SKM-1 (cell line): ENCODE data around the gene DTX2.
"Not testable (repeated sequence)": the region's sequence is repeated elsewhere in the genome, so short reads cannot be mapped to it uniquely, and the experiment has no call there.

Experiments
- DNase-seq: peaks from one replicate; lab custom pipeline; 2025; ENCODE audit not compliant: unreplicated experiment; lab: John Stamatoyannopoulos, UW

Gene DTX2

DNA sequence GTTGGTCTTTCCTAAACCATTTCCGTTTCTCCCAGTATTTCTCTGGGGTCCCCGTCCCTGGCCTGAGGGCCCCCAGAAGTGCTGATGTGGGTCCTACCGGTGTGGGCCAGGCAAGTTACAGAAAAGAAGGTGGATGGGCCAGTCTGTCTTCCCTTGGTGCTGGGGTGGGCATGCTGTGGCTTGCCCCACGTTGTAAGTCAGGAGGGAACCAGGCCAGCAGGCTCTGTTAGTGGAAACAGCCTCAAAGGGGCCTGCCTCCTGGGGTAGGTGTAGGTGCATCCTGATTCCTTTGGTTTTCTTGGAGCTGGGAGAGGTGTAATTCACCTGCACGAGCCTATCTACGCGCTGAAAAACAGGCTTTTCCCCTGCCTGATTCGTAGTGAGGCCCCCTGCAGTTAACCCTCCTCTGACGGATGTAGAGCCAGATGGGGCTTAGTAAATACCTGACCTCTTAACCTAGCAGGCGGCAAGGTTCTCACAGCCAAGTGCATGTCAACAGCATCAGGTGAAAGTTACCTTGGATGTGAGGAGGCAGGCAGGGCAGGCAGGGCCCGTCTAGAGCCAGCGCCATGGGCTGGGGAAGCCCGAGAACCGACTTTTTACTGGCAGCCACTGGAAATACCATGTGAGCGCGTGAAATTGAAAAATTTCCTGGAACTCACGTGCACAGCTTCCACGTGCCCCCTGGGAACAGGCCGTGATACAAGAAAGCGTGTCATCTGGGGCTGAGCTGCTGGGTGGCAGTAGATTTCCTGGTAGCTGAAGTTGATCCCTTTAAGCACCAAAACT, 24.5 kb downstream of the DTX2 start:
- DNase-seq = not testable (repeated sequence)

DNA sequence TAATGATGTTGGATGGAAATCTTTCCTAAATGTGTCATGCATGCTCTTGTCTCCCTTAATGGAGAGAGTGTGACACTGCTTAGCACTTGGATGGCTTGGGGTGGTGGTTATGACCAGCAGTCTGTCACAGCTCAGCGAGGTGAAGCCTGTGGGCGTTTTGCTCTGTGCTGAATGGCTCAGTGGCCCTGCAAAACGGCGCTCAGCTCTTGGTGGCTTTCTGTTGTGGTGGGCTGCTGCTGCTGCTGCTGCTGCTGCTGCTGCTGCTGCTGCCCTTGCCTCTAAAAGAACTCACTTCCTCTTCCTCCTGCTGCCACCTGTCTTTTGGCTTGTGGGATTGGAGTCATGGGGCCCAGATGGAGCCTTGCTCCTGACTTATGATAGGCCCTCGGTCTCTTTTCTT, 25.1 kb downstream of the DTX2 start:
- not testable (repeated sequence) for DNase-seq

DNA sequence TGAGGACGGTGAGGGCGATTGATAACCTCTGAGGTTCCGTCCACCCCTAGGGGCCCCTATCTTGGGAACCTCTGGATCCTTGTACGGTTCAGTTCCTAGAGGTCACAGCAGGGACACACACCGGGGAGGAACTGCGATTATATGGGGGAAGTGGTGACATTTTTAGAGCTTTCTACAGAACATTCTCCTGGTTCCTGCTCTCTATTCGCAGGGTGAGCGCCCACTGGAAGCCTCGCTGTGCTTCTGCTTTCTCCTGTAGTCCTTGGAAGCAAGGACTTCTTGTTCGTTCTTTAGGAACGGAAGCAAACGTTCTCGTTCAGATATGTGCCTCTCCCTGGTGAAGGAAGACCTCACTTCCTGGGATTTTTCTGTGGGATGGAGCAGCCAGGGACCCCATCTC, 26.5 kb downstream of the DTX2 start:
- DNase-seq = not testable (repeated sequence)

DNA sequence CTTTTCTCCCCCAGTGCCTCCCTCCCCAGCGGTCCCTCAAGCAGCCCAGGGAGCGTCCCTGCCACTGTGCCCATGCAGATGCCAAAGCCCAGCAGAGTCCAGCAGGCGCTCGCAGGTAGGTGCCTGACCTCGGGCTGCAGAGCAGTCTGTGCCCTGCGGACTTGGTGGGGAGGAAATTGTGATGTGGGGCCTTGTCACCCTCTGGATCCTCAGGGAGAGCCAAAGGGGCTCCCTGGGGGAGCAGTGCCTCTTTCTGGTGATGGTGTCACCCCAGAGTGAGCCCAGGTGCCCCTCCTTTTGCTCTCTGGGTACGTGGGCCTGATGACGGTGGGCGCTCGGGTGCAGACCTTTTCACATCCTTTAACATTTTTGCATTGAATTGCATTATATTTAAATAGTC, 30.6 kb downstream of the DTX2 start:
- DNase-seq = not testable (repeated sequence)

DNA sequence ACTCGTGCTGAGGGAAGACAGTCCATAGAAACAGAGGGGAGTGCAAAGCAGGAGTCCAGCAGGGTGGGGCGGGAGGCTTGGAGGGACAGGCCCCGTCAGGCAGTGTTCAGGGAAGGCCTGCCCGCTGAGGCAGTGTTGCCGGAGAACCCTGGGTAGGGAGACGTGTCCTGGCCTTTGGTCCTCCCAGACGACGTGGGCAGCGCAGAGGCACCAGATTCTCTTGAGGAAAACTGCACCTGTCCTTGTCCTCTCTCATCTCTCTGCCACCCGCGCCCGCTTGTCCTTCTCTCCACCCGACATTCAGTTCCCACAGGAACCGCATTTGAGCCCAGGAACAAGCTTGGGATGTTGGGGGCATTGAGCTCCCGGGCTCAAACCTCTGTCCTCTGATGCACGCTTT, 34.2 kb downstream of the DTX2 start:
- DNase-seq = not testable (repeated sequence)

DNA sequence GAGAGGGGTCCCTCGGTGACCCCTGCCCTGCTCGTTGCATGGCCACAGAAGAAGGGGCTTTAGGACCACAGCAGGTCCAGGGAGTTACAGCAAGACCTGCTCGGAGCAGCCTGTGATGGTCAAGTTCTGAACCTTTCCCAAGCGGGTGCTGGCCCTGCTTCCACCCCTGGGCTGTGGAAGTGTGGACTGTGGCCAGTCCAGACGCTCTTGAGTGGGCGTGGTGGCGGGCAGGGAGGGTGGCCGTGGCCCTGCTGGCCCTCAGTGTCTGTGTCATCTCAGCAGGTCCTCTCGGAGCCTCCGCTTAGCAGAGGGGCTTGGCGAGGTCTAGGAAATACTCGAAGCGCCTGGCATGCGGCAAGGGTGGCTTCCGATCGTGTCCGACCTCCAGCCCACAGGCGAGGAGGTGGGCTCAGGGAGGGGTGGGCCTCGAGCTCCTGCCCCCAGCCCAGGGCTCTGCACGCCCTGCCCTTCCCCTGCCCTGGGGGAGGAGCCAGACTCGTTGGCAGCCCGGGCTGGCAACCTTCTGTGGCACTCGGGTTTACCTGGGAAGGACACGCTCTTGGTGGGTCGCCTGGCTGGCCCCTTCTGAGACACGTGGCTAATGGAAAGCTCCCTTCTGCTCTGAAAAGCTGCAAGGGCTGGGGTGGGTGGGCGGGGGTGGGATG, 36.5 kb downstream of the DTX2 start:
- DNase-seq = not testable (repeated sequence)

DNA sequence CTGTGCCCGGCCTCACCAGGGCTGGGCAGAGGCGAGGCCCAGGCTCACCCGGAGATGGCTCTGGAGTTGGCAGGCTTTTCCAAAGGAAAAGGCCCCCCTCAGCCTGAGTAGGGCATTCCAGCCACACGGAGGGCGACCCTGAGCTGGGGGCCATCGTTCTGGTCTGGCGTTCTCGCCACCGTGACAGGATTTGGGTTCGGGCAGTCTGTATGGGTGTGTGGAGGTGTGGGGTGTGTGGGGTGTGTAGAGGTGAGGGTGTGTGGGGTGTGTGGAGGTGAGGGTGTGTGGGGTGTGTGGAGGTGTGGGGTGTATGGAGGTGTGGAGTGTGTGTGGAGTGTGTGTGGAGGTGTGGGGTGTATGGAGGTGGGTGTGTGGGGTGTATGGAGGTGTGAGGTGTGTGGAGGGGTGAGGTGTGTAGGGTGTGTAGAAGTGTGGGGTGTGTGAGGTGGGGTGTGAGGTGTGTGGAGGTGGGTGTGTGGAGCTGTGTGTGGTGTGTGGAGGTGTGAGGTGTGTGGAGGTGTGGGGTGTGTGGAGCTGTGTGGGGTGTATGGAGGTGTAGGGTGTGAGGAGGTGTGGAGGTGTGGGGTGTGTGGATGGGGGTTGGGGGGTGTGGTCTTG, 37.2 kb downstream of the DTX2 start:
- not testable (repeated sequence) for DNase-seq

DNA sequence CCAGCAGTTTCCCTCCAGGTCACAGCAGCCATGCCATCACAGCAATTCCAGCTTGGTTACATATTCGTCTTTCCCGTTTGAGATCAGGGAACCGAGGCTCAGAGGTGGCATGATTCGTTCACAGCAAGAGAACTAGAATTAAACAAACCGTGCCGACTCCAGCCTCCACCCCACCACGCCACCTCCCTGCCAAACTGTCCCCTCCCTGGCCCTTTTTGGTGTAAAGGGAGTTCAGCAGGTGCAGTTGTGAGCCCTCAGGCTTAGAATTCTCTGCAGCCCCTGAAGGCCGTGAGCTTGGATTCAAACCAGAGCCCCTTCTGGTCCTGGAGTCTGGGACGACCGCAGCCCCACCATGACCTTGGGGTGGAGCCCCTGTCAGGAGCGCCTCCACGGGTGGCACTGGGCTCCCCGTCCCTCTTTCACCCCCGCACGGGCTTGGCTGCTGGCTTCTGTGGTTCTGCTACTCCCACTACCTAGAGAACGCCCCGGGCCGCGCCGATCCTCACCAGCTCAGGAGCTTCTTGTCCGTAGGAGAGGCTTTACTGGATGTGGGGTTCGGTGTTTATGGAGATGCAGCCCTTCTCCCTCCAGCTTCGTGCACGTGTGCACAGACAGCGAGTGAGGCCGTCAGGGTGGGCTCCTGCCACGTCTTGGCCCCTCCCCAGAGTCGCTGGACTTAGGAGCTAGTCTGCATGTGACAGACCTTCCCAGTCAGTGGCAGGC, 37.9 kb downstream of the DTX2 start:
- DNase-seq = not testable (repeated sequence)

DNA sequence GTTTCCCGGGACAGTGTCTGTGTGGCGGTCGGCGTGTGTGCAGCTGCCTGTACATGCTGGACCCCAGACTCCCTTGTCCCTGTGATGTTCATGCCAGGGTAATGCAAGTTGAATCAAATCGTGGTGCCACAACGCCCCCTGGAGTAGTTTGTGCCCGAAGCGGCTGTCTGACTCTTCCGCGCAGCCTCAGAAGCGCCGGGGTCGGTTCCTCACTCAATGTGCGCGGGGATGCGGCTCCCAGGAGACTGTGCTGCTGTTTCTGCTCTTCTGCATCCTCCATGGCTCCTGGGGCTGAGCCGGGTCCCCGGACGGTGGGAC, 38.4 kb downstream of the DTX2 start:
- DNase-seq = not testable (repeated sequence)

DNA sequence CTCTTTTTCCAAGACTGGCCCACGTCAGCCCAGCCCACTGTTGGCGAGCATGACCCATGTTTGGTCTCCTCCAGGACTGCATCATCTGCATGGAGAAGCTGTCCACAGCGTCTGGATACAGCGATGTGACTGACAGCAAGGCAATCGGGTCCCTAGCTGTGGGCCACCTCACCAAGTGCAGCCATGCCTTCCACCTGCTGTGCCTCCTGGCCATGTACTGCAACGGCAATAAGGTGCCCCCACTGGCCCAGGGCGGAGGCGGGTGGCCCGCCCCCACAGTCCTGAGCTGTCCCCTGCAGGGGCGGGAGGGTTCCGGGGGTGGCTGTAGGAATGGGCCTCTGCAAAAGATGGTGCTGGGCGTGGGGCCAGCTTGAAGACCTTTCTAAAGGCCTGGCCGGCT, 40.7 kb downstream of the DTX2 start:
- DNase-seq = not testable (repeated sequence)

DNA sequence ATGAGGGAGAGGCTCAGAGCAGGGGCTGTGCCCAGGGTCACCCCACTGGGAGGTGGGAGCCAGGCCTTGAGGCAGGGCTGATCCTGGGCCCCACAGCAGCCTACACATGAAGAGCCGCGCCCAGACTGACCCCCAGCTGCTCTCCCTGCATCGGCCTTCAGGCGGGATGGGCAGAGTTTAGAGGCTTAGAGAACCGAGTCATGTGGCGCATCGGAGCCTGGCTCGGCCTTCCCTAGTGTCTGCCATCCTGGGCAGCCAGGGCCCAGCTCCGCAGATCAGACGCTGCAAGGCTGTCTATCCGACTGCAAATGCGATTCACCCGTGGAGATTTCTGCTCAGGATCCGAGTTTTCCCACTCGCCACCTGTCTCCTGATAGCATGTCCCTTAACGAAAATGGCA, 41.3 kb downstream of the DTX2 start:
- DNase-seq = not testable (repeated sequence)

DNA sequence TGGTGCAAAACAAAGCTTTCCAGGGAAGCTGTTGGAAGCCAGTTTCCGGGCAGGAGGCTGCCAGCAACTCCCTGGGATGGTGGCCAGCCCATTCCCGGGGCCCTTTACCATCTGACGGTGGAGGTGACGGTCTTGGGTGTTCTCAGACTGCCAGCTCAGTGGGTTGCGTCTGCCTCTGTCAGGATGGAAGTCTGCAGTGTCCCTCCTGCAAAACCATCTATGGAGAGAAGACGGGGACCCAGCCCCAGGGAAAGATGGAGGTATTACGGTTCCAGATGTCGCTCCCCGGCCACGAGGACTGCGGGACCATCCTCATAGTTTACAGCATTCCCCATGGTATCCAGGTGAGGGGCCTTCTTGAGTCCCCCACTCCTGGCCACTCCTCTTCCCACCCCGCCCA, 41.7 kb downstream of the DTX2 start:
- DNase-seq = not testable (repeated sequence)

DNA sequence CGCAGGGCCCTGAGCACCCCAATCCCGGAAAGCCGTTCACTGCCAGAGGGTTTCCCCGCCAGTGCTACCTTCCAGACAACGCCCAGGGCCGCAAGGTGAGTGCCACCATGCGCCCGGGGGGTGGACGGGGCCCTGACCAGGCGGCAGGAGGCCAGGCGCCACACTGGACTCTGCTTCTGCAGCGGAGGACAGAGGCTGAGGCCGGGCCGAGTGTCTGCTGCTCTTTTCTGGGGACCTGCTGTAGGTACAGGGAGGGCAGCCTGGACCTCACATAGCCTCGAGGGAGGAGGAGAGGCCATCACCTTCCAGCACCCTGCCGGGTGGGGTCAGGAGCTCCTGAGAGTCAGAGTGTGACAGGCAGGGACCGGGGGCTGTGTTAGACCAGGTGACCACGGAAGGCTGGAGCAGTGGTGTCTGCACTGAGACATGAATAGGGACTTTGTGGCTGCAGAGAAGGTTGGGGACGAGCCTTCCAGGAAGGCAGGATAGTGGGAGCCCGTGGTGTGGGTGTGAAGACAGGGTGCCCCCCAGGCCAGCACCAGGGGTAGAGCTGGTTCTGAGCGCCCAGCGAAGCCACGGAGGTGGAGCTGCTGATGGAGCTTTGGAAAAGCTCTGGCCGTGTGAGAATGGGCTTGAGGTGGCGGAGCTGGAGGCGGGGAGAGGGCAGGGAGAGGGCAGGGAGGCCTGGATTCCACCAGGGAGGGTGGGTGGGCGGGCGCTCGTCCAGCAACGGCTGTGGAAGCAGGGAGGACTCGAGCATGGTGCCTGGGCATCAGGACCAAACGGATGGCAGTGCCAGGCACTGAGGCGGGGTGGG, 43.0 kb downstream of the DTX2 start:
- DNase-seq = not testable (repeated sequence)

DNA sequence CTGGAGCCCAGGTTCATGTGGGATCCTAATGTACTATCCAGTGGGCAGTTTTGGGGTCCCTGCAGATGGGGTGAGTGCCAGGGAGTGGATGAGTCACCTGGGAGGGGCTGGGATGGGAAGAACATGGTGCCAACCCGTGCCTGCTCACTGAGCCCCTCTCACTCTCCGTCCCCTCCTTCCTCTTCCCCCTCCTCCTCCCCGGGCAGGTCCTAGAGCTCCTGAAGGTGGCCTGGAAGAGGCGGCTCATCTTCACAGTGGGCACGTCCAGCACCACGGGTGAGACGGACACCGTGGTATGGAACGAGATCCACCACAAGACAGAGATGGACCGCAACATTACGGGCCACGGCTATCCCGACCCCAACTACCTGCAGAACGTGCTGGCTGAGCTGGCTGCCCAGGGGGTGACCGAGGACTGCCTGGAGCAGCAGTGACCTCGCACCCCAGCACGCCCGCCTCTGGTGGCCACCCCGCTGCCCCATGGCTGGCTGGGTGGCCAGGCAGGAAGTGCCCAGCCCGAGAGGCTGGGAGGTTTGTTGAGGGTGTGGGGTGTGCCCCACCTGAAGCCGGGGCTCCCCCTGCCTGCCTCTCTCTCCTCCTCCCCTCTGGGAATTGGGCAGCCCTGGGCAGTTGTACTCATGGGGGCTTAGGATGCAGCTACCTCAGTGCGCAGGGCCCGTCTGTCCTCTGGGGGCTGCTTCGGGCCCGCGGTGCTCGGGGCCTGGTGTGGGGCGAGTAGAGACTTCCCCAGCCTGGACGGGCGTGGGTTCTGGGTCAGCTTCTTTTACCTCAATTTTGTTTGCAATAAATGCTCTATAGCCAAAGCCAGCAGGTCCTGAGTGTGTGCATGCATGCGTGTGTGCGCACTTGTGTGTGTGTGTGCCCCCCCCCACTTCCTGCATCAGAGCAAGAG, 43.9 kb downstream of the DTX2 start:
- DNase-seq = no peak

DNA sequence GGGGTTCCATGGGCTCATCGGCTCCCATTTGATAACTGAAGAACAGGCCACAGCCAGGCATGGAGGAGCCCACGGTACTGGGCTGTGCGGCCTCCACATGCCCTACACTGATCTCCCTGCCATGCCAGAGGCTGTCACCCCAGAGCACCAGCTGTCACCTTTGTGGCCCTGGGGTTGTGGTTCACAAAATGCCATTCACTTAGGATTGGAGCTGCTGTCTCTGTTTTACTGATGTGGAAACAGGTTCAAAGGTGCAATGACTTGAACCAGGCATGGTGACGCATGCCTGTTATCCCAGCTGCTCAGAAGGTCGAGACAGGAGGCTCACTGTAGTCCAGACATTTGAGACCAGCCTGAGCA, 44.6 kb downstream of the DTX2 start:
- no peak for DNase-seq

DNA sequence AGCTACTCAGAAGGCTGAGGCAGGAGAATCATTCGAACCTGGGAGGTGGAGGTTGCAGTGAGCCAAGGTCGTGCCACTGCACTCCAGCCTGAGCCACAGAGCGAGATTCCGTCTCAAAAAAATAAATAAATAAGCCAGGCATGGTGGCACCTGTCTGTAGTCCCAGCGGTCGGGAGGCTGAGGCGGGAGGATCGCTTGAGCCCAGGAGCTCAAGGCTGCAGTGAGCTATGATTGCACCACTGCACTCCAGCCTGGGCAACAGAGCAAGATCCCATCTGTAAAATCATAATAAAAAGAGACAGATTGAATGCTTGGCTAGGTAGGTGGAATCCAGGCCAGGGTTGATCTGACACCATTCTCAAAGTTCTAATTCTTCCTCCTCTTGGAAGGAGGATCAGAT, 45.1 kb downstream of the DTX2 start:
- not testable (repeated sequence) for DNase-seq

DNA sequence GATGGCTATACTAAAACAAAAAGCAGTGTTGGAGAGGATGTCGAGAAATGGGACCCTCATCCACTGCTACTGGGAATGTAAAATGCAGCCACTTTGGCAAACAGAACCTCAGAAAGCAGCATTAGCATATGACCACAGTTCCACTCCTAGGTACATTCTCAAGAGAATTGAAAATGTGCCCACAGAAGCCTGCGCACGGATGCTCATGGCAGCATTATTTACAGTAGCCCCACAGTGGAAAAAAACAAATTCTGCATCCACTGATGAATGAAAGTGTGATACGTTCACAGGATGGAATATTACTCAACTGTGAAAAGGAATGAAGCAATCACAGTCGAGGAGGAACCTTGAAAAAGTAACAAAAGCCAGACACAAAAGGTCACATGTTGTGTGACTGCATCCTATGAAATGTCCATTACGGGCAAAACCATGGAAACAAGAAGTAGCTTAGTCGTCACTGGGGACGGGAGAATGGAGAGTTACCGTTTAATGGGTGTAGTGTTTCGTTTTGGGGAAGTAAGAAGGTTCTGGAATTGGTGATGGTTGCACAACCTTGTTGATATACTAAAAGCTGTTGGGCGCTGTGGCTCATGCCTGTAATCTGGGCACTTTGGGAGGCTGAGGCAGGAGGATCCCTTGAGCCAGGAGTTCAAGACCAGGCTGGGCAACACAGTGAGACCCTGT, 46.4 kb downstream of the DTX2 start:
- DNase-seq = peak; percentile 88

DNA sequence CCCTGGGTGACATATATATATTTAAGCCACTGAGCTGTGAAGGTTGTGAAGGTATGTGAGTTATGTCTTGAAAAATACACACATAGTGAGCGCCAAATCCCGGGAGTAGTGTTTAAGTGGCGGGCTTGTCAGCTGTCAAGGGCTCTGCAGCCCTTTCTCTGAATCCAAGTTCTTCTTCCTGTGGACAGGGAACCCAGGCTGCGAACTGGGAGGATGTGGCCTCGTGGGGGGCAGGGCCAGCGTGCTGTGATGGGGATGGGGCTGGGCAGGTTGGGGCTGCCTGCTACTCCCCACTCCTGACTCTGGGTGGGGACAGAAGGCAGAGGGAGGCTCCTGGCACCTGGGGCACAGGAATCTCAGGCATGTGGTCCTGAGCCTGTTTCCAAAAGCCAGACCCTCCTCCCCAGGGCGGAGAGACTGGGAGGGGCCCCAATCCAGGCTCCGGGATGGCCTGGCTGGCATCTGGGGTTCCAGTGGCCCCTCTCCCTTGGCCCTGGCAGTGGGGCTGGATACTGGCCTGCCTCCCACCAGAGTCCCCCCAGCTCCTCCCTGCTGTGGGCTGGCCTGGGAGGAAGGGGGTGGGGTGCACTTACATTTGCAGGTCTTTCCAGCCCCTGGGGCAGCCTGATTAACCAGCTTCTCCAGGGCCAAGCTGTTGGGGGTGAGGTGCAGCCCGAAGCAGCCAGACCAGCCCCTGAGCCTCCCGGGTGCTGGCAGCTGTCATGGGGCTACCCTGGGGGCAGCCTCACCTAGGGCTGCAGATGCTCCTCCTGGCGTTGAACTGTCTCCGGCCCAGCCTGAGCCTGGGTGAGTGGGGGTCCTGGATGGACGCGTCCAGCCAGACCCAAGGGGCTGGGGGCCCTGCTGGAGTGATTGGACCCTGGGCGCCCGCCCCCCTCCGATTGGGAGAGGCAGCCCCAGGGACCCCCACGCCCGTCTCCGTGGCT, 48.7 kb downstream of the DTX2 start, which contains the start of gene UPK3B:
Gene UPK3B (plus strand): TSS at position 622 of the 947 bp plus-strand sequence. CDS start 101 bp downstream, at position 723.
- no peak for DNase-seq
